HepG2 (cell line): ENCODE results near the gene ANKRD42.

ENCODE experiments used
- CTCF ChIP-seq: sonication (generic); formaldehyde crosslinking; IDR thresholded peaks from 2 replicates; pipeline ENCODE4 v1.5.0; 2020; ENCODE audit warnings: mild to moderate bottlenecking, missing genetic modification reagents, moderate library complexity
- EZH2 ChIP-seq: conservative IDR thresholded peaks from 2 replicates; pipeline ENCODE4 v1.6.1; 2012; ENCODE audit warnings: mild to moderate bottlenecking, low read depth, low read length, moderate library complexity
- HCFC1 ChIP-seq: fragments of 150-350 bp; IDR thresholded peaks from 2 replicates; pipeline ENCODE4 v1.6.1; 2014; ENCODE audit warnings: low read depth, low read length
- MYC ChIP-seq: sonication (generic); formaldehyde crosslinking; IDR thresholded peaks from 2 replicates; pipeline ENCODE4 v1.9.0; 2021; ENCODE audit warnings: missing genetic modification reagents, borderline replicate concordance
- ZNF776 ChIP-seq: sonication (generic); formaldehyde crosslinking; IDR thresholded peaks from 2 replicates; pipeline ENCODE4 v1.4.0; 2020; ENCODE audit warnings: mild to moderate bottlenecking, missing genetic modification reagents
- ZNF788 ChIP-seq: sonication (generic); formaldehyde crosslinking; IDR thresholded peaks from 2 replicates; pipeline ENCODE4 v1.5.0; 2020; ENCODE audit warnings: mild to moderate bottlenecking, missing genetic modification reagents, borderline replicate concordance
- TF ChIP-seq, protein P1 (sequence below): sonication (generic); formaldehyde crosslinking; IDR thresholded peaks from 2 replicates; pipeline ENCODE4 v1.4.0; 2020; ENCODE audit warnings: low read depth, missing genetic modification reagents
- TF ChIP-seq, protein P2 (sequence below): sonication (generic); formaldehyde crosslinking; IDR thresholded peaks from 2 replicates; pipeline ENCODE4 v1.4.0; 2020; ENCODE audit warnings: missing genetic modification reagents

DNA sequence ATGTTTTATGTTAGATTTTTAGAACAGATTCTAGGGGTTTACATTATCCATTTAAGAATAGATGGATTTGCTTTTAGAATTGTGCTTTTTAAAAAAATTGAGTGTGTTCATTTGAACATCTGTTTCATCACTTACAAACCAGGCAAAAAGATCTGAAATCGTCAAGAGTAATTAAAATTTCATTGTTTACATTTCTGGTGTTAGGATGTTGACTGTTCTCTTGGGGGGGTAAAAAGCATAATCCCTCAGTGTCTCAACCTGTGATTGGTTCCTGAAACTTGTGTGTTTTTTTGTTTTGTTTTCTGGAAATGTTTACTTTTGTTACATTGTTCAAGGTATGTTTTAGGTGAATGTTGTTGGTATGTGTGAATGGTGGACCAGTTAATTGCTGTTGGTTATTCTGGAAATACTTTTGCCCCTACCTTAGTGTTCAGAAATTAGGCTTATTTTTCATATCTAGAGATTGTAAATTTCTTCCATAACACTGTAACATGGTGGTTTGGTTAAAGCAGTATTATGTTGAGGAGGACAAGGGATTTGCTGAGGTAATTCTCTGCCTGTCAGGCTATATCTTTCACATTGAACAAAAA, 31.8 kb upstream of the ANKRD42 start:
- TF ChIP-seq HCFC1 (no peak), MYC (CRISPR knock-in tag) (no peak), CTCF (CRISPR knock-in tag) (no peak), ZNF776 (CRISPR knock-in tag) (no peak), EZH2 (no peak), ZNF788 (CRISPR knock-in tag) (no peak)
- TF ChIP-seq, protein P1, sequence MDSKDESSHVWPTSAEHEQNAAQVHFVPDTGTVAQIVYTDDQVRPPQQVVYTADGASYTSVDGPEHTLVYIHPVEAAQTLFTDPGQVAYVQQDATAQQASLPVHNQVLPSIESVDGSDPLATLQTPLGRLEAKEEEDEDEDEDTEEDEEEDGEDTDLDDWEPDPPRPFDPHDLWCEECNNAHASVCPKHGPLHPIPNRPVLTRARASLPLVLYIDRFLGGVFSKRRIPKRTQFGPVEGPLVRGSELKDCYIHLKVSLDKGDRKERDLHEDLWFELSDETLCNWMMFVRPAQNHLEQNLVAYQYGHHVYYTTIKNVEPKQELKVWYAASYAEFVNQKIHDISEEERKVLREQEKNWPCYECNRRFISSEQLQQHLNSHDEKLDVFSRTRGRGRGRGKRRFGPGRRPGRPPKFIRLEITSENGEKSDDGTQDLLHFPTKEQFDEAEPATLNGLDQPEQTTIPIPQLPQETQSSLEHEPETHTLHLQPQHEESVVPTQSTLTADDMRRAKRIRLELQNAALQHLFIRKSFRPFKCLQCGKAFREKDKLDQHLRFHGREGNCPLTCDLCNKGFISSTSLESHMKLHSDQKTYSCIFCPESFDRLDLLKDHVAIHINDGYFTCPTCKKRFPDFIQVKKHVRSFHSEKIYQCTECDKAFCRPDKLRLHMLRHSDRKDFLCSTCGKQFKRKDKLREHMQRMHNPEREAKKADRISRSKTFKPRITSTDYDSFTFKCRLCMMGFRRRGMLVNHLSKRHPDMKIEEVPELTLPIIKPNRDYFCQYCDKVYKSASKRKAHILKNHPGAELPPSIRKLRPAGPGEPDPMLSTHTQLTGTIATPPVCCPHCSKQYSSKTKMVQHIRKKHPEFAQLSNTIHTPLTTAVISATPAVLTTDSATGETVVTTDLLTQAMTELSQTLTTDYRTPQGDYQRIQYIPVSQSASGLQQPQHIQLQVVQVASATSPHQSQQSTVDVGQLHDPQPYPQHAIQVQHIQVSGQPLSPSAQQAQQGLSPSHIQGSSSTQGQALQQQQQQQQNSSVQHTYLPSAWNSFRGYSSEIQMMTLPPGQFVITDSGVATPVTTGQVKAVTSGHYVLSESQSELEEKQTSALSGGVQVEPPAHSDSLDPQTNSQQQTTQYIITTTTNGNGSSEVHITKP (CRISPR knock-in tag): no peak
- TF ChIP-seq, protein P2, sequence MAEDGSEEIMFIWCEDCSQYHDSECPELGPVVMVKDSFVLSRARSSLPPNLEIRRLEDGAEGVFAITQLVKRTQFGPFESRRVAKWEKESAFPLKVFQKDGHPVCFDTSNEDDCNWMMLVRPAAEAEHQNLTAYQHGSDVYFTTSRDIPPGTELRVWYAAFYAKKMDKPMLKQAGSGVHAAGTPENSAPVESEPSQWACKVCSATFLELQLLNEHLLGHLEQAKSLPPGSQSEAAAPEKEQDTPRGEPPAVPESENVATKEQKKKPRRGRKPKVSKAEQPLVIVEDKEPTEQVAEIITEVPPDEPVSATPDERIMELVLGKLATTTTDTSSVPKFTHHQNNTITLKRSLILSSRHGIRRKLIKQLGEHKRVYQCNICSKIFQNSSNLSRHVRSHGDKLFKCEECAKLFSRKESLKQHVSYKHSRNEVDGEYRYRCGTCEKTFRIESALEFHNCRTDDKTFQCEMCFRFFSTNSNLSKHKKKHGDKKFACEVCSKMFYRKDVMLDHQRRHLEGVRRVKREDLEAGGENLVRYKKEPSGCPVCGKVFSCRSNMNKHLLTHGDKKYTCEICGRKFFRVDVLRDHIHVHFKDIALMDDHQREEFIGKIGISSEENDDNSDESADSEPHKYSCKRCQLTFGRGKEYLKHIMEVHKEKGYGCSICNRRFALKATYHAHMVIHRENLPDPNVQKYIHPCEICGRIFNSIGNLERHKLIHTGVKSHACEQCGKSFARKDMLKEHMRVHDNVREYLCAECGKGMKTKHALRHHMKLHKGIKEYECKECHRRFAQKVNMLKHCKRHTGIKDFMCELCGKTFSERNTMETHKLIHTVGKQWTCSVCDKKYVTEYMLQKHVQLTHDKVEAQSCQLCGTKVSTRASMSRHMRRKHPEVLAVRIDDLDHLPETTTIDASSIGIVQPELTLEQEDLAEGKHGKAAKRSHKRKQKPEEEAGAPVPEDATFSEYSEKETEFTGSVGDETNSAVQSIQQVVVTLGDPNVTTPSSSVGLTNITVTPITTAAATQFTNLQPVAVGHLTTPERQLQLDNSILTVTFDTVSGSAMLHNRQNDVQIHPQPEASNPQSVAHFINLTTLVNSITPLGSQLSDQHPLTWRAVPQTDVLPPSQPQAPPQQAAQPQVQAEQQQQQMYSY (CRISPR knock-in tag): no peak
